Erythroblast (primary cell): ENCODE results near the gene TSPEAR.
"Not testable (repeated sequence)": the region's sequence is repeated elsewhere in the genome, so short reads cannot be mapped to it uniquely, and the experiment has no call there.

Source experiments
- GATA1 ChIP-seq: IDR thresholded peaks from 2 replicates; pipeline ENCODE4 v1.6.1; 2011; ENCODE audit warnings: low read depth, mild to moderate bottlenecking, control low read depth, low read length, moderate library complexity
- POLR2A ChIP-seq: IDR thresholded peaks from 2 replicates; pipeline ENCODE4 v1.6.1; 2011; ENCODE audit warnings: mild to moderate bottlenecking, low read length

DNA sequence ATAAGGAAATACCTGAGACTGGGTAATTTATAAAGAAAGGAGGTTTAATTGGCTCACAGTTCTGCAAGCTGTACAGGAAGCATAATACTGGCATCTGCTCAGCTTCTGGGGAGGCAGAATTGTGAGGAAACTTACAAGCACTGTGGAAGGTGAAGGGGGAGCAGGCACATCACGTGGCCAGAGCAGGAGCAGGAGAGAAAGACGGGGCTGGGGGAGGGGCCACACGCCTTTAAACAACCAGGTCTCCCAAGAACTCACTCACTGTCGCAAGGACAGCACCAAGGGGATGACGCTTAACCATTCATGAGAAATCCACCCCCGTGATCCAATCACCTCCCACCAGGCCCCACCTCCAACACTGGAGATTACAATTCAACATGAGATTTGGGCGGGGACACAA lies 49.8 kb downstream of the TSPEAR start:
- not testable (repeated sequence) for TF ChIP-seq POLR2A, GATA1
